Measurements from ENCODE around the gene FYB1.

The FYB1 gene

GRCh38 chr5:39201781-39202596 lies 17.4 kb downstream of the FYB1 start:
- TF ChIP-seq CTCF (IDR thresholded peaks at IDR 0.05; ENCODE audit: insufficient read depth, low read length) (no peak), GABPA (IDR thresholded peaks at IDR 0.05; ENCODE audit: low read depth) (no peak), POLR2AphosphoS5 (IDR thresholded peaks at IDR 0.05; ENCODE audit: low read depth) (no peak), REST (IDR thresholded peaks at IDR 0.05; ENCODE audit: insufficient replicate concordance, low read depth) (no peak), SPI1 (IDR thresholded peaks at IDR 0.05; ENCODE audit: borderline replicate concordance, low read depth) (no peak)
- no peak overlapping the region for H3K4me3 ChIP-seq (replicated peaks; ENCODE audit: insufficient read depth, low read length)
- no peak for DNase-seq (ENCODE audit: low read depth in 1 of 2, low spot score in 1 of 2)
- peak overlapping the region; percentile 62 for H3K27ac ChIP-seq (replicated peaks)
- H3K27me3 ChIP-seq (ENCODE audit: insufficient read depth, poor library complexity, severe bottlenecking), result no peaks in the 10 kb centered on the region

- Histone ChIP-seq H3K4me3 (replicated peaks; ENCODE audit: insufficient read depth, low read length) (no peak overlapping the region), H3K27ac (replicated peaks) (no peak overlapping the region), H3K27me3 (ENCODE audit: insufficient read depth, poor library complexity, severe bottlenecking) (no peaks in the 10 kb centered on the region)
- no peak for TF ChIP-seq CTCF (IDR thresholded peaks at IDR 0.05; ENCODE audit: insufficient read depth, low read length)
- no peak for DNase-seq (ENCODE audit: low read depth in 1 of 2, low spot score in 1 of 2)
These were observed 18.1 kb downstream of the FYB1 start for GRCh38 chr5:39201160-39201780.

GRCh38 chr5:39200081-39200480 lies 19.3 kb downstream of the FYB1 start:
- DNase-seq (ENCODE audit: low read depth in 1 of 2, low spot score in 1 of 2), result no peak
- H3K4me3 ChIP-seq (replicated peaks; ENCODE audit: insufficient read depth, low read length), result no peak overlapping the region
- no peak for TF ChIP-seq REST (IDR thresholded peaks at IDR 0.05; ENCODE audit: insufficient replicate concordance, low read depth)
- TF ChIP-seq GABPA (IDR thresholded peaks at IDR 0.05; ENCODE audit: low read depth), result no peak
- TF ChIP-seq CTCF (IDR thresholded peaks at IDR 0.05; ENCODE audit: insufficient read depth, low read length), result no peak
- TF ChIP-seq POLR2AphosphoS5 (IDR thresholded peaks at IDR 0.05; ENCODE audit: low read depth), result no peak
- TF ChIP-seq SPI1 (IDR thresholded peaks at IDR 0.05; ENCODE audit: borderline replicate concordance, low read depth), result no peak
- H3K27ac ChIP-seq (replicated peaks), result no peak overlapping the region
- H3K27me3 ChIP-seq (ENCODE audit: insufficient read depth, poor library complexity, severe bottlenecking), result no peaks in the 10 kb centered on the region

Measured in HL-60 (cell line).